Esophagus squamous epithelium (tissue), 5 donors: ENCODE results near the gene ADGRG2. TPM values are rescaled to one million over a fixed set of nuclear protein-coding genes. Genes with fewer than 3 reads are reported as not detected.
"Not testable (repeated sequence)": the region's sequence is repeated elsewhere in the genome, so short reads cannot be mapped to it uniquely, and the experiment has no call there.

Source experiments
- DNase-seq: peaks from one replicate; lab custom pipeline; 2025; lab: John Stamatoyannopoulos, UW
- H3K27ac ChIP-seq, 4 donors: fragments of 200-600 bp; sonication (generic); one replicate each; pipeline ENCODE4 v1.5.1; 2016 to 2019; ENCODE audit warnings: mild to moderate bottlenecking in 1 of 4
- H3K27me3 ChIP-seq, 4 donors: fragments of 200-600 bp; sonication (generic); 1 replicate in 3 of 4; 2 replicates in 1 of 4; pipeline versions ENCODE4 v1.5.1 to v1.6.0; 2017 to 2021; ENCODE audit warnings: antibody characterized with exemption in 1 of 4
- H3K36me3 ChIP-seq, 3 donors: fragments of 200-600 bp; sonication (generic); one replicate each; pipeline ENCODE4 v1.5.1; 2016 to 2019
- H3K4me1 ChIP-seq, 3 donors: fragments of 200-600 bp; sonication (generic); one replicate each; pipeline ENCODE4 v1.5.1; 2017 to 2019
- H3K4me3 ChIP-seq, 4 donors: fragments of 200-600 bp; sonication (generic); 1 replicate in 3 of 4; 2 replicates in 1 of 4; pipeline ENCODE4 v1.5.1; 2016 to 2019; ENCODE audit warnings: mild to moderate bottlenecking in 2 of 4, moderate library complexity in 1 of 4
- H3K9me3 ChIP-seq, 3 donors: fragments of 200-600 bp; sonication (generic); one replicate each; pipeline ENCODE4 v1.5.1; 2016 to 2019
- CTCF ChIP-seq, 6 experiments: fragments of 450-650 bp in 4 of 6; fragments of 200-600 bp in 2 of 6; sonication (generic) in 2 of 6; IDR thresholded peaks; one replicate each; pipeline ENCODE4 v1.5.1; 2016 to 2019; ENCODE audit warnings: antibody characterized with exemption in 6 of 6, mild to moderate bottlenecking in 4 of 6, moderate library complexity in 4 of 6
- POLR2A ChIP-seq, 4 donors: fragments of 450-650 bp; IDR thresholded peaks; one replicate each; pipeline ENCODE4 v1.6.1; 2017; ENCODE audit warnings: antibody characterized with exemption in 4 of 4, mild to moderate bottlenecking in 4 of 4, moderate library complexity in 3 of 4
- WGBS, 2 donors: methylation state at CpG; one replicate each; pipeline ENCODE4 v1.1.5; 2018; 5-methylcytosine and 5-hydroxymethylcytosine counted together
- intact Hi-C: fragments of 100-400 bp; cut with DNase I; formaldehyde crosslinking; loops from one replicate; pipeline ENCODE4 v1.15.0; 2022
- total RNA-seq, 4 donors: library from RNA; depleted of rRNA; stranded (reverse); fragments of >200 nt; gene quantifications; one replicate each; pipeline ENCODE4 v1.1.0, GENCODE V29; 2016
- donor health status: DM: yes; HTN: yes; CAD: no.

The ADGRG2 gene
- total RNA-seq, 4 donors from 2014 or later = 0.15 to 1.1 (median 0.56) TPM

DNA sequence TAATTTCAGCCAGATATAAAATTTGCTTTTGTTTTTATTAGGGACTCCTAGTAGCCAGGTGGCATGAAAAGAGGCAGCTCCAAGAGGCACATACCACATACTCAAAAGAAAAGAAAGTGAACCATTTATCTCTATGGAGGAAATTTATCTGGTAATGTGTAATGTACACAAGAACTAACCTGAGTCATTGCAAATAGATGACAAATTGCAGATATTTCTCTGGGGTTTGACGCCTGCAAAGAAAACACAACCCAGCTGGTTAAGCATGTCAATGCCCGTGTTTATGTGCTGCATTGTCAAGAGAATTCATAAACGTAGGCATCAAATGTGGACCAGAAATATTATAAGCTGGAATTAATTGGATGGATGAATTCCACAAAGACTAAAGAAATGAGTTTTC is 91.5 kb downstream of the ADGRG2 start:
- Histone ChIP-seq H3K4me3 (no peak overlapping the region), H3K36me3 (no peaks in the 10 kb centered on the region), H3K9me3 (no peaks in the 10 kb centered on the region), H3K27ac (no peak overlapping the region), H3K27me3 (no peaks in the 10 kb centered on the region), H3K4me1 (no peaks in the 10 kb centered on the region)
- no peak for TF ChIP-seq POLR2A (IDR thresholded peaks at IDR 0.05)
- TF ChIP-seq CTCF (IDR thresholded peaks at IDR 0.05) = no peak
- no peak for DNase-seq
- intact Hi-C loops = no loop called here
- 35 to 36% methylated on average over 3 of the region's 3 CpGs for WGBS, 2 donors

GRCh38 chrX:19028560-19028959 is 93.7 kb downstream of the ADGRG2 start:
- WGBS, 2 donors = 70 to 93% methylated on average over 6 of the region's 6 CpGs
- Histone ChIP-seq H3K9me3 (no peaks in the 10 kb centered on the region), H3K27me3 (no peaks in the 10 kb centered on the region), H3K4me1 (no peaks in the 10 kb centered on the region), H3K36me3 (no peaks in the 10 kb centered on the region), H3K4me3 (no peak overlapping the region), H3K27ac (no peak overlapping the region)
- intact Hi-C loops = no loop called here
- TF ChIP-seq POLR2A (IDR thresholded peaks at IDR 0.05) (no peak), CTCF (IDR thresholded peaks at IDR 0.05) (no peak)
- no peak for DNase-seq

- Histone ChIP-seq H3K27me3 (no peaks in the 10 kb centered on the region), H3K4me1 (no peaks in the 10 kb centered on the region), H3K27ac (no peak overlapping the region), H3K36me3 (no peaks in the 10 kb centered on the region), H3K4me3 (no peak overlapping the region), H3K9me3 (no peaks in the 10 kb centered on the region)
- no peak for TF ChIP-seq CTCF (IDR thresholded peaks at IDR 0.05)
- no peak for TF ChIP-seq POLR2A (IDR thresholded peaks at IDR 0.05)
- intact Hi-C loops = no loop called here
- WGBS, 2 donors = 78 to 100% methylated on average over 1 to 4 of the region's 4 CpGs
- no peak for DNase-seq
Measured at GRCh38 chrX:19024366-19024765, 97.9 kb downstream of the ADGRG2 start.

DNA sequence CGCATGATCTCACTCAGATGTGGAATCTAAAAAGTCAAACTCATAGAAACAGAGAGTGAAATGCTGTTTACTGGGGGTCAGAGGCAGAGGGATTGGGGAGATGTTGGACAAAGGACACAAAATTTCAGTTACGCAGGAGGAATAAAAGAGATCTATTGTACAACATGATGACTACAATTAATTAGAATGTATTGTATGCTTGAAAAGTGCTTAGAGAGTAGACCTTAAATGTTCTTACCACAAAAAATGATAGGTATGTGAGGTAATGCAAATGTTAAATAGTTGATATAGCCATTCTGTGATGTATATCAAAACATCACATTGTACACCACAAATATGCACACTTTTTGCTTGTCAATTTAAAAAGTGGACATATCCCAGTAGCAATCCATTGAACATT is 102.3 kb downstream of the ADGRG2 start:
- TF ChIP-seq POLR2A (IDR thresholded peaks at IDR 0.05) (no peak), CTCF (IDR thresholded peaks at IDR 0.05) (no peak)
- intact Hi-C loops = no loop called here
- H3K9me3 ChIP-seq = no peaks in the 10 kb centered on the region
- H3K27ac ChIP-seq = no peak overlapping the region
- H3K4me1 ChIP-seq = no peaks in the 10 kb centered on the region
- no peaks in the 10 kb centered on the region for H3K27me3 ChIP-seq
- WGBS, 2 donors = 92 to 100% methylated on average over 2 of the region's 2 CpGs
- no peak overlapping the region for H3K4me3 ChIP-seq
- no peak for DNase-seq
- H3K36me3 ChIP-seq = no peaks in the 10 kb centered on the region

- TF ChIP-seq POLR2A (IDR thresholded peaks at IDR 0.05) (no peak), CTCF (IDR thresholded peaks at IDR 0.05) (peak in 2 of 6 experiments; percentile 27 to 29)
- no peak overlapping the region for H3K27ac ChIP-seq
- no peaks in the 10 kb centered on the region for H3K36me3 ChIP-seq
- no peaks in the 10 kb centered on the region for H3K27me3 ChIP-seq
- no peak for DNase-seq
- H3K4me3 ChIP-seq = no peak overlapping the region
- intact Hi-C loops = no loop called here
- no peaks in the 10 kb centered on the region for H3K9me3 ChIP-seq
- H3K4me1 ChIP-seq = no peaks in the 10 kb centered on the region
- WGBS, 2 donors = 20 to 44% methylated on average over 1 to 3 of the region's 3 CpGs
Measured at GRCh38 chrX:19017271-19017670, 105.0 kb downstream of the ADGRG2 start.

DNA sequence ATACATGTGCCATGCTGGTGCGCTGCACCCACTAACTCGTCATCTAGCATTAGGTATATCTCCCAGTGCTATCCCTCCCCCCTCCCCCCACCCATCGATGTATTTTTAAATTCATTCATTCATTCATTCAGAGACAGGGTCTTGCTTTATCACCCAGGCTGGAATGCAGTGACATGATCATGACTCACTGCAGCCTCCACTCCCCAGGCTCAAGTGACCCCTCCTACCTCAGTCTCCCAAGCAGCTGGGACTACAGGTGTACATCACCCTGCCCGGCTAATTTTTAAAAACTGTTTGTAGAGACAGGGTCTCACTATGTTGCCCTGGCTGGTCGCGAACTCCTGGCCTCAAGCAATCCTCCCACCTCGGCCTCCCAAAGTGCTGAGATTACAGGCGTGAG is 105.7 kb downstream of the ADGRG2 start:
- H3K27ac ChIP-seq, H3K4me1 ChIP-seq, DNase-seq, intact Hi-C loops, H3K36me3 ChIP-seq, H3K4me3 ChIP-seq, H3K9me3 ChIP-seq, H3K27me3 ChIP-seq: not testable (repeated sequence)
- 84 to 100% methylated on average over 3 of the region's 8 CpGs for WGBS, 2 donors
